Activated B cell treated with CpG ODN at 0.5 μM for 24 hours (primary cell): Measurements from ENCODE around the gene PRRG2. TPM values are rescaled to one million over a fixed set of nuclear protein-coding genes. Genes with fewer than 3 reads are reported as not detected.

Source experiments
- ATAC-seq: fragments of 200-7000 bp; cut with Tn5 transposase; one replicate; pipeline ENCODE4 v1.10.0; 2021; ENCODE audit warnings: low read depth, mild to moderate bottlenecking, moderate library complexity
- CTCF ChIA-PET: fragments of 350-600 bp; sonication (Branson Sonifier 250); formaldehyde crosslinking; loops from one replicate; lab custom pipeline; 2021; ENCODE audit warnings: antibody characterized with exemption; lab: Charles Lee
- POLR2A ChIA-PET: fragments of 350-600 bp; sonication (Branson Sonifier 250); formaldehyde crosslinking; loops from one replicate; lab custom pipeline; 2021; ENCODE audit warnings: antibody characterized with exemption; lab: Charles Lee
- DNase-seq: peaks from one replicate; pipeline ENCODE4 v3.0.0; 2022
- H3K27ac Mint-ChIP-seq: one replicate; pipeline ENCODE4 v1.8.0; 2020; ENCODE audit warnings: mixed read lengths
- H3K27me3 Mint-ChIP-seq: one replicate; pipeline ENCODE4 v1.8.0; 2021; ENCODE audit warnings: mixed read lengths
- H3K36me3 Mint-ChIP-seq: one replicate; pipeline ENCODE4 v1.8.0; 2021; ENCODE audit warnings: low read depth, mixed read lengths
- H3K4me1 Mint-ChIP-seq: one replicate; pipeline ENCODE4 v1.8.0; 2021; ENCODE audit warnings: mixed read lengths
- H3K4me3 Mint-ChIP-seq: one replicate; pipeline ENCODE4 v1.8.0; 2020; ENCODE audit warnings: mild to moderate bottlenecking, mixed read lengths
- H3K9me3 Mint-ChIP-seq: one replicate; pipeline ENCODE4 v1.8.0; 2020; ENCODE audit warnings: mixed read lengths
- CTCF ChIP-seq: fragments of 200-600 bp; IDR thresholded peaks from one replicate; pipeline ENCODE4 v1.8.0; 2022; ENCODE audit warnings: antibody characterized with exemption, mild to moderate bottlenecking
- intact Hi-C: fragments of 100-400 bp; cut with micrococcal nuclease; formaldehyde crosslinking; loops from one replicate; pipeline ENCODE4 v1.15.1; 2024
- total RNA-seq: library from RNA; stranded (reverse); gene quantifications from 2 replicates; pipeline ENCODE4 v1.2.3, GENCODE V29; 2022

Gene PRRG2
- total RNA-seq, 1 donor from 2014 or later, result 1.8 TPM

- POLR2A ChIA-PET, result no interaction called here
Measured at GRCh38 chr19:49544154-49544553, 37.0 kb upstream of the PRRG2 start.

GRCh38 chr19:49546825-49547565, 34.1 kb upstream of the PRRG2 start:
- DNase-seq, result no peak
- intact Hi-C loops, result loop anchor here (1.0 to 2.0 kb wide), 6 partner anchors 24 to 320 kb away; partner anchors contain the start of gene FLT3LG
- no peaks in the 10 kb centered on the region for H3K9me3 Mint-ChIP-seq
- ATAC-seq, result peak; percentile 76
- ChIA-PET CTCF (interaction anchor here (0.6 to 2.6 kb wide), 29 partner anchors 8 to 581 kb away, joined by 3 to 20 read pairs (median 5); partner anchors contain the start of genes FCGRT, PRMT1, RCN3 and SCAF1), POLR2A (interaction anchor here (0.7 to 1.5 kb wide), 5 partner anchors 18 to 42 kb away, joined by 4 to 8 read pairs (median 4); no protein-coding TSS in a partner anchor)
- no peak overlapping the region for H3K27ac Mint-ChIP-seq
- H3K36me3 Mint-ChIP-seq, result no peaks in the 10 kb centered on the region
- peak; percentile 52 for TF ChIP-seq CTCF
- H3K4me1 Mint-ChIP-seq, result peaks cover 8% of the 10 kb centered on the region
- H3K4me3 Mint-ChIP-seq, result peak overlapping the region; percentile 47
- no peaks in the 10 kb centered on the region for H3K27me3 Mint-ChIP-seq

More at GRCh38 chr19:49544154-49544553, 37.0 kb upstream of the PRRG2 start:
- H3K27ac Mint-ChIP-seq, result no peak overlapping the region
- no peaks in the 10 kb centered on the region for H3K36me3 Mint-ChIP-seq
- no peak overlapping the region for H3K4me3 Mint-ChIP-seq
- CTCF ChIA-PET, result interaction anchor here (1.2 kb wide), 1 partner anchor 37 kb away, joined by 3 read pairs; no protein-coding TSS in a partner anchor
- TF ChIP-seq CTCF, result no peak
- no peaks in the 10 kb centered on the region for H3K9me3 Mint-ChIP-seq
- ATAC-seq (no peak), DNase-seq (no peak)
- H3K4me1 Mint-ChIP-seq, result peaks cover 14% of the 10 kb centered on the region
- no peaks in the 10 kb centered on the region for H3K27me3 Mint-ChIP-seq
- intact Hi-C loops, result no loop called here

GRCh38 chr19:49549045-49549444, 32.1 kb upstream of the PRRG2 start:
- peaks cover 8% of the 10 kb centered on the region for H3K36me3 Mint-ChIP-seq
- no peaks in the 10 kb centered on the region for H3K27me3 Mint-ChIP-seq
- H3K4me1 Mint-ChIP-seq, result peaks cover 18% of the 10 kb centered on the region
- no peak overlapping the region for H3K27ac Mint-ChIP-seq
- no peak for DNase-seq
- no peak for ATAC-seq
- no peak for TF ChIP-seq CTCF
- POLR2A ChIA-PET, result no interaction called here
- intact Hi-C loops, result no loop called here
- CTCF ChIA-PET, result interaction anchor here (0.8 to 1.5 kb wide), 3 partner anchors 15 to 132 kb away, joined by 3 to 4 read pairs (median 3); no protein-coding TSS in a partner anchor
- no peaks in the 10 kb centered on the region for H3K9me3 Mint-ChIP-seq
- H3K4me3 Mint-ChIP-seq, result no peak overlapping the region

- Mint-ChIP-seq H3K4me1 (peaks cover 19% of the 10 kb centered on the region), H3K27me3 (no peaks in the 10 kb centered on the region), H3K36me3 (peaks cover 26% of the 10 kb centered on the region), H3K9me3 (no peaks in the 10 kb centered on the region), H3K4me3 (no peak overlapping the region), H3K27ac (no peak overlapping the region)
- ChIA-PET CTCF (interaction anchor here (1.2 to 2.0 kb wide), 2 partner anchors 19 to 48 kb away, joined by 3 to 8 read pairs; no protein-coding TSS in a partner anchor), POLR2A (interaction anchor here (0.7 to 1.1 kb wide), 2 partner anchors 46 to 64 kb away, joined by 3 read pairs; partner anchors contain the start of gene RPL13A)
- intact Hi-C loops, result no loop called here
- TF ChIP-seq CTCF, result no peak
- no peak for ATAC-seq
- no peak for DNase-seq
Measured at GRCh38 chr19:49551531-49551930, 29.6 kb upstream of the PRRG2 start.

- H3K27me3 Mint-ChIP-seq, result no peaks in the 10 kb centered on the region
- no peaks in the 10 kb centered on the region for H3K9me3 Mint-ChIP-seq
- ChIA-PET POLR2A (interaction anchor here (1.1 kb wide), 1 partner anchor 10 kb away, joined by 6 read pairs; no protein-coding TSS in a partner anchor), CTCF (interaction anchor here (1.2 to 1.3 kb wide), 2 partner anchors 17 to 49 kb away, joined by 3 to 5 read pairs; no protein-coding TSS in a partner anchor)
- peaks cover 34% of the 10 kb centered on the region for H3K36me3 Mint-ChIP-seq
- H3K4me3 Mint-ChIP-seq, result no peak overlapping the region
- intact Hi-C loops, result no loop called here
- H3K4me1 Mint-ChIP-seq, result peaks cover 14% of the 10 kb centered on the region
- no peak for TF ChIP-seq CTCF
- H3K27ac Mint-ChIP-seq, result peak overlapping the region; percentile 63
- DNase-seq (no peak), ATAC-seq (no peak)
Measured at GRCh38 chr19:49552749-49553148, 28.4 kb upstream of the PRRG2 start.
